Endothelial cell of umbilical vein (primary cell): ENCODE measurements around the gene AQP12A. TPM values are rescaled to one million over a fixed set of nuclear protein-coding genes. Genes with fewer than 3 reads are reported as not detected.

Experiments
- BruUV-seq: library from RNA; stranded (reverse); fragments of 400-500 nt; replicated peaks from 2 replicates; lab custom pipeline; 2021; lab: Mats Ljungman, UMichigan
- CTCF ChIA-PET: fragments of 300-600, 350-600 bp; sonication (Branson Sonifier 250); formaldehyde crosslinking; loops from one replicate; lab custom pipeline; 2021; ENCODE audit warnings: antibody characterized with exemption, inconsistent platforms; lab: Charles Lee
- POLR2A ChIA-PET: fragments of 300-600, 350-600 bp; sonication (Branson Sonifier 250); formaldehyde crosslinking; loops from one replicate; lab custom pipeline; 2021; ENCODE audit warnings: antibody characterized with exemption, inconsistent platforms; lab: Charles Lee
- DNase-seq: peaks from one replicate; pipeline ENCODE4 v3.0.0-alpha.2; 2011; ENCODE audit warnings: low read depth, low spot score
- FAIRE-seq: peaks from 2 replicates; lab custom pipeline; 2011; peaks lifted over from hg19 to GRCh38; lab: Jason Lieb, UNC
- H2AFZ ChIP-seq: 2 replicates; pipeline ENCODE4 v1.6.0; 2012; ENCODE audit warnings: low read depth, low read length, control low read depth, inconsistent platforms
- H3K27ac ChIP-seq: 2 replicates; pipeline ENCODE4 v1.5.1; 2011; ENCODE audit warnings: low read depth, mild to moderate bottlenecking, control low read depth, low read length, moderate library complexity; ENCODE audit not compliant: insufficient read depth
- H3K27me3 ChIP-seq, 2 experiments: 2 replicates each; pipeline versions ENCODE4 v1.6.0 to v1.6.1; 2011; ENCODE audit warnings: low read length in 2 of 2, mixed read lengths in 1 of 2; ENCODE audit not compliant: control insufficient read depth in 2 of 2, insufficient read depth in 2 of 2
- H3K36me3 ChIP-seq, 2 experiments: 2 replicates in 1 of 2; 3 replicates in 1 of 2; pipeline ENCODE4 v1.5.1; 2011; ENCODE audit warnings: low read length in 2 of 2, mild to moderate bottlenecking in 1 of 2, moderate library complexity in 1 of 2; ENCODE audit not compliant: control insufficient read depth in 2 of 2, insufficient read depth in 2 of 2; ENCODE audit errors: extremely low read depth in 1 of 2
- H3K4me1 ChIP-seq: 3 replicates; pipeline ENCODE4 v1.5.1; 2011; ENCODE audit warnings: mild to moderate bottlenecking, low read length; ENCODE audit not compliant: control insufficient read depth, insufficient read depth; ENCODE audit errors: extremely low read depth
- H3K4me2 ChIP-seq: 2 replicates; pipeline ENCODE4 v1.6.1; 2011; ENCODE audit warnings: low read length, control low read depth, mixed read lengths; ENCODE audit not compliant: insufficient read depth
- H3K4me3 ChIP-seq, 3 experiments: fragments of 200-600 bp in 1 of 3; sonication (generic), shearing (Covaris generic) in 1 of 3; replicated peaks in 1 of 3; 2 replicates each; pipeline ENCODE4 v1.5.1; 2011 to 2016; ENCODE audit warnings: control low read depth in 3 of 3, low read length in 3 of 3, mild to moderate bottlenecking in 2 of 3, inconsistent platforms in 1 of 3, low read depth in 1 of 3, moderate library complexity in 1 of 3; ENCODE audit not compliant: insufficient read depth in 1 of 3
- H3K79me2 ChIP-seq: 2 replicates; pipeline ENCODE4 v1.6.0; 2012; ENCODE audit warnings: low read length, inconsistent platforms; ENCODE audit not compliant: control insufficient read depth, insufficient read depth
- H3K9ac ChIP-seq: replicated peaks from 2 replicates; pipeline ENCODE3; 2011; ENCODE audit warnings: low read length, control low read depth; ENCODE audit not compliant: insufficient read depth; ENCODE audit errors: extremely low read depth
- H3K9me1 ChIP-seq: replicated peaks from 3 replicates; pipeline ENCODE4 v1.6.0; 2011; ENCODE audit warnings: mild to moderate bottlenecking, low read length; ENCODE audit not compliant: control insufficient read depth, insufficient read depth; ENCODE audit errors: extremely low read depth
- H3K9me3 ChIP-seq: replicated peaks from 2 replicates; pipeline ENCODE4 v1.5.1; 2012; ENCODE audit warnings: low read length, inconsistent platforms; ENCODE audit not compliant: control insufficient read depth, insufficient read depth
- H4K20me1 ChIP-seq: replicated peaks from 2 replicates; pipeline ENCODE3; 2011; ENCODE audit warnings: mild to moderate bottlenecking, low read length; ENCODE audit not compliant: control insufficient read depth, insufficient read depth; ENCODE audit errors: extremely low read depth
- EZH2 ChIP-seq: IDR thresholded peaks from 2 replicates; pipeline ENCODE4 v1.6.1; 2012; ENCODE audit warnings: borderline replicate concordance, low read depth, mild to moderate bottlenecking, moderate library complexity, low read length, inconsistent platforms; ENCODE audit not compliant: severe bottlenecking
- FOS ChIP-seq: IDR thresholded peaks from 2 replicates; pipeline ENCODE4 v1.6.1; 2011; ENCODE audit warnings: mild to moderate bottlenecking, low read length, moderate library complexity, borderline replicate concordance; ENCODE audit not compliant: insufficient read depth
- GATA2 ChIP-seq: IDR thresholded peaks from 2 replicates; pipeline ENCODE4 v1.7.0; 2011; ENCODE audit warnings: low read depth, mild to moderate bottlenecking, moderate library complexity, mixed read lengths, low read length; ENCODE audit not compliant: insufficient read length, insufficient read depth
- JUN ChIP-seq: IDR thresholded peaks from 2 replicates; pipeline ENCODE4 v1.6.1; 2011; ENCODE audit warnings: borderline replicate concordance, low read depth; ENCODE audit not compliant: insufficient read length, insufficient read depth
- MYC ChIP-seq: IDR thresholded peaks from one replicate; pipeline ENCODE4 v1.6.1; 2011; ENCODE audit warnings: mild to moderate bottlenecking, low read depth, low read length
- POLR2A ChIP-seq: IDR thresholded peaks from 2 replicates; pipeline ENCODE4 v1.6.1; 2012; ENCODE audit warnings: low read depth, mild to moderate bottlenecking, control low read depth, low read length
- POLR2AphosphoS5 ChIP-seq: IDR thresholded peaks from 2 replicates; pipeline ENCODE4 v1.6.1; 2012; ENCODE audit warnings: low read depth, mild to moderate bottlenecking, control low read depth, low read length, moderate library complexity; ENCODE audit not compliant: insufficient read depth
- dilution Hi-C: fragments of 300-500 bp; cut with MboI; formaldehyde crosslinking; loops from one replicate; pipeline ENCODE4 v1.15.0; 2019; ENCODE audit warnings: low sequenced_read_pairs; ENCODE audit not compliant: extremely low pct_ligation_motif_present
- intact Hi-C: fragments of 100-400 bp; cut with micrococcal nuclease; formaldehyde crosslinking; loops from one replicate; pipeline ENCODE4 v1.10.0; 2022
- polyA plus RNA-seq, 4 experiments: library from polyadenylated mRNA; depleted of rRNA in 3 of 4; stranded (reverse) in 3 of 4; unstranded in 1 of 4; fragments of >200 nt; gene quantifications; 2 replicates each; pipeline versions ENCODE4 v1.2.1 to v1.2.3, GENCODE V29; 2011 to 2012; ENCODE audit warnings: missing spikeins in 1 of 4
- total RNA-seq: library from RNA; stranded (reverse); gene quantifications from 2 replicates; pipeline ENCODE4 v1.2.3, GENCODE V29; 2021
- TF ChIP-seq, protein P1 (sequence below): IDR thresholded peaks from 2 replicates; pipeline ENCODE4 v1.6.1; 2011; ENCODE audit not compliant: insufficient read depth, insufficient read length
- TF ChIP-seq, protein P2 (sequence below), 2 donors: IDR thresholded peaks; 1 replicate in 1 of 2; 2 replicates in 1 of 2; pipeline ENCODE4 v1.5.1; 2011; ENCODE audit warnings: low read length in 2 of 2, mild to moderate bottlenecking in 2 of 2, moderate library complexity in 2 of 2, control low read depth in 1 of 2, inconsistent platforms in 1 of 2, low read depth in 1 of 2; ENCODE audit not compliant: insufficient read depth in 1 of 2; ENCODE audit errors: extremely low read depth in 1 of 2

The AQP12A gene
- total and polyA plus RNA-seq, 2 donors (not counting 3 experiments of a cell fraction or from before 2014, with no cell fraction given), result not detected

DNA sequence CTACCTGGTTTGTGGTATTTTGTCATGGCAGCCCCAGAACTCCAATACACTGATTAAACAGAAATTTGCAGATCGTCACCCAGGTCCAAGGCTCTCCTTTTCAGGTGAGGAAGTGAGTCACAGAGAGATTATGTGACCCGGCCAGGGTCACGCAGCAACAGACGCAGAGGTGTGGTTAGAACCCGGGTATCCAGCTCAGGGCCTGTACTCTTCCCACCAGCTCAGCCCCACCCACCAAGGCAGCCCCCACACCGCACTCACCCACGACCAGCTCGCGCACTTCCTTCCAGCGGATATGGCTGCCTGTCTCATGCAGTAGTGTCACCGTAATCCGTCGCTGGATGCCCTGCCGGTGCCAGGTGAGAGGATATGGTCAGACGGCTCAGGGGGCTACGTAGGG is 48.1 kb downstream of the AQP12A start:
- FAIRE-seq (no peak), DNase-seq (no peak)
- Histone ChIP-seq H3K4me1 (no peaks in the 10 kb centered on the region), H3K4me2 (no peak overlapping the region), H3K79me2 (no peaks in the 10 kb centered on the region), H3K36me3 (no peaks in the 10 kb centered on the region), H3K27me3 (no peaks in the 10 kb centered on the region), H3K9ac (no peak overlapping the region), H3K9me1 (no peaks in the 10 kb centered on the region), H2AFZ (no peak overlapping the region), H4K20me1 (no peaks in the 10 kb centered on the region), H3K9me3 (no peaks in the 10 kb centered on the region), H3K27ac (no peak overlapping the region), H3K4me3 (no peak overlapping the region)
- ChIA-PET POLR2A (no interaction called here), CTCF (no interaction called here)
- intact Hi-C loops (no loop called here), dilution Hi-C loops (no loop called here)
- TF ChIP-seq, protein P1, sequence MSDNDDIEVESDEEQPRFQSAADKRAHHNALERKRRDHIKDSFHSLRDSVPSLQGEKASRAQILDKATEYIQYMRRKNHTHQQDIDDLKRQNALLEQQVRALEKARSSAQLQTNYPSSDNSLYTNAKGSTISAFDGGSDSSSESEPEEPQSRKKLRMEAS, result no peak
- TF ChIP-seq POLR2A (no peak), MYC (no peak), JUN (no peak), GATA2 (no peak), POLR2AphosphoS5 (no peak), FOS (no peak), EZH2 (no peak)
- TF ChIP-seq, protein P2, sequence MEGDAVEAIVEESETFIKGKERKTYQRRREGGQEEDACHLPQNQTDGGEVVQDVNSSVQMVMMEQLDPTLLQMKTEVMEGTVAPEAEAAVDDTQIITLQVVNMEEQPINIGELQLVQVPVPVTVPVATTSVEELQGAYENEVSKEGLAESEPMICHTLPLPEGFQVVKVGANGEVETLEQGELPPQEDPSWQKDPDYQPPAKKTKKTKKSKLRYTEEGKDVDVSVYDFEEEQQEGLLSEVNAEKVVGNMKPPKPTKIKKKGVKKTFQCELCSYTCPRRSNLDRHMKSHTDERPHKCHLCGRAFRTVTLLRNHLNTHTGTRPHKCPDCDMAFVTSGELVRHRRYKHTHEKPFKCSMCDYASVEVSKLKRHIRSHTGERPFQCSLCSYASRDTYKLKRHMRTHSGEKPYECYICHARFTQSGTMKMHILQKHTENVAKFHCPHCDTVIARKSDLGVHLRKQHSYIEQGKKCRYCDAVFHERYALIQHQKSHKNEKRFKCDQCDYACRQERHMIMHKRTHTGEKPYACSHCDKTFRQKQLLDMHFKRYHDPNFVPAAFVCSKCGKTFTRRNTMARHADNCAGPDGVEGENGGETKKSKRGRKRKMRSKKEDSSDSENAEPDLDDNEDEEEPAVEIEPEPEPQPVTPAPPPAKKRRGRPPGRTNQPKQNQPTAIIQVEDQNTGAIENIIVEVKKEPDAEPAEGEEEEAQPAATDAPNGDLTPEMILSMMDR (IDR thresholded peaks at IDR 0.05; ENCODE audit: extremely low read depth in 1 of 2, insufficient read depth in 1 of 2, low read depth in 1 of 2, low read length in 2 of 2), result no peak
- no TSS peak for BruUV-seq
